GM13977 (cell line): ENCODE results near the gene USP19.

Experiments
- DNase-seq: peaks from one replicate; pipeline ENCODE4 v3.0.0; 2012; ENCODE audit warnings: low spot score
- in situ Hi-C: fragments of 300-500 bp; cut with MboI; formaldehyde crosslinking; loops from one replicate; pipeline ENCODE4 v1.12.0; 2022; ENCODE audit warnings: low sequenced_read_pairs, low pct_unique_long_range_greater_than_20kb, mixed read lengths, inconsistent platforms; ENCODE audit not compliant: unreplicated experiment
- TF ChIP-seq, protein P1 (sequence below): IDR thresholded peaks from 2 replicates; pipeline ENCODE4 v1.5.1; 2012; ENCODE audit warnings: mild to moderate bottlenecking, control low read depth; ENCODE audit not compliant: insufficient read depth; ENCODE audit errors: extremely low read depth, missing control alignments

USP19 gene

DNA sequence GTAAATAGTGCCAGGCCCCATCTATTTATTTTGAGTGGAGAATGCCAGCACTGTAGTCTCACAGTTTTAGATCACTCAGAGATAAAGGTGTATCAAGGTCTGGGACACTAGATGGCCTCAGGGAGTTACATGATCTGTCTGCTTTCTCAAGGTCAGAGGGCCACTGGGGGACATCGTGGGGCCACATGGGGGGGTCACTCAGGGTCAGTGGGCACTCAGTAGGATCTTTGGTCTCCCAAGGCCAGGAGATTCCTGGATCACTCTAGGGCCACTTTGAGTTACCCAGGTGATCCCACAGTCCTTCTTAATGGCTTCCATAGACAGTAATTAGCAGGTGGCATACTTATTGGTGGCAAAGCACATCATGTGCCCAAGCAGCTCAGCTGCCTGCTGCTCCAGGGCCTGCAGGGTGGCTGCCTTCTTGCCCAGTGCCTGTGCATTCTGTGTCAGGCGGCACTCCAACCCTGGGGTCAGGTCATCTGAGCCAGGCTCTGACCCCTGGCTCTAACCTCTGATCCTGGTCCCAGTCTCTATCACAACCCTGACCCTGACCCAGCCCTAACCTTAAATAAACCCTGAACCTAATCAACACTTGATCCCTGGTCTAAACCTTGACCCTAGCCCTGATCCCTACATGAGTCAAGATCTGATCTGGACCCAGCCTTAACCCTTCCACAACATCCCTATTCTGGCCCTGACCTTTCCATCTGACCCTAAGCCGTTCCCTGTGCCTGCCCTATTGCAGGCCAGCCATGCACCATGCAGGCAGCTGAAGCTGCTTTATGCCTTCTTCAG, 14.0 kb upstream of the USP19 start:
- DNase-seq = no peak
- TF ChIP-seq, protein P1, sequence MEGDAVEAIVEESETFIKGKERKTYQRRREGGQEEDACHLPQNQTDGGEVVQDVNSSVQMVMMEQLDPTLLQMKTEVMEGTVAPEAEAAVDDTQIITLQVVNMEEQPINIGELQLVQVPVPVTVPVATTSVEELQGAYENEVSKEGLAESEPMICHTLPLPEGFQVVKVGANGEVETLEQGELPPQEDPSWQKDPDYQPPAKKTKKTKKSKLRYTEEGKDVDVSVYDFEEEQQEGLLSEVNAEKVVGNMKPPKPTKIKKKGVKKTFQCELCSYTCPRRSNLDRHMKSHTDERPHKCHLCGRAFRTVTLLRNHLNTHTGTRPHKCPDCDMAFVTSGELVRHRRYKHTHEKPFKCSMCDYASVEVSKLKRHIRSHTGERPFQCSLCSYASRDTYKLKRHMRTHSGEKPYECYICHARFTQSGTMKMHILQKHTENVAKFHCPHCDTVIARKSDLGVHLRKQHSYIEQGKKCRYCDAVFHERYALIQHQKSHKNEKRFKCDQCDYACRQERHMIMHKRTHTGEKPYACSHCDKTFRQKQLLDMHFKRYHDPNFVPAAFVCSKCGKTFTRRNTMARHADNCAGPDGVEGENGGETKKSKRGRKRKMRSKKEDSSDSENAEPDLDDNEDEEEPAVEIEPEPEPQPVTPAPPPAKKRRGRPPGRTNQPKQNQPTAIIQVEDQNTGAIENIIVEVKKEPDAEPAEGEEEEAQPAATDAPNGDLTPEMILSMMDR = no peak
- in situ Hi-C loops = no loop called here

DNA sequence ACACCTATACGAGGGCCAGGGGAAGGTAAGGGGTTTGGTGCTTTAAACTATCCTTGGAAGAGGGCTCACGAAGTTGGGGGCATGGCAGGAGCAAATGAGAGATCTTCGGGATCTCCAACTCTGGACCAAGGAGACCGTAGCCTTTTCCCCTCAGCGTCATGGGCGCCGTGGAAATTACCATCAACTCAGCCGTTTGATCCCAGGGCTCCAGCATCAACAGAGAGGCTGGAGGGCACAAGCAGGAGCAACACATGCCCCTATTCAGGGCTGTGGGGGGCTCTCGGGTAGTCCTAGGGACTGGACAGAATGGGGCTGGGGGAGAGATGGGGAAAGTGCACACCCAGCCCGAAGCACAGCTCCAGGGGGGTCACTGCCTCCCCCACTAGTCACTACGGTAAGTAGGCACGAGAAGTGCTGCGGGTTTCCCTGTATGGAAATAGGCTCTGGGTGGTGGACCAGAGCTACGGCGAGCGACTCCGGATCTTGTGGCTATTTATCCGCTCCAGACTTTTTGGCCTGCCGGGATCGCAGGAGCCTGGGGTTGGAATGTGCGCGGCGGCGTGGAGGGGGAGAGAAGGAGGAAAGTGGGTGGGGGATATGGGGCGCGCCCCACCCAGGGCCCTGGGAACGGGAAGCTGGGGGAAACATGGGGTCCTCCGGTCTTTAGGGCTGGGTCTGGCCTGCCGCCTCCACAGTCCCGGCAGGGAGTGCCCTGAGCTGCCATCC, 12.8 kb upstream of the USP19 start:
- TF ChIP-seq, protein P1 = no peak
- in situ Hi-C loops = no loop called here
- DNase-seq = no peak

DNA sequence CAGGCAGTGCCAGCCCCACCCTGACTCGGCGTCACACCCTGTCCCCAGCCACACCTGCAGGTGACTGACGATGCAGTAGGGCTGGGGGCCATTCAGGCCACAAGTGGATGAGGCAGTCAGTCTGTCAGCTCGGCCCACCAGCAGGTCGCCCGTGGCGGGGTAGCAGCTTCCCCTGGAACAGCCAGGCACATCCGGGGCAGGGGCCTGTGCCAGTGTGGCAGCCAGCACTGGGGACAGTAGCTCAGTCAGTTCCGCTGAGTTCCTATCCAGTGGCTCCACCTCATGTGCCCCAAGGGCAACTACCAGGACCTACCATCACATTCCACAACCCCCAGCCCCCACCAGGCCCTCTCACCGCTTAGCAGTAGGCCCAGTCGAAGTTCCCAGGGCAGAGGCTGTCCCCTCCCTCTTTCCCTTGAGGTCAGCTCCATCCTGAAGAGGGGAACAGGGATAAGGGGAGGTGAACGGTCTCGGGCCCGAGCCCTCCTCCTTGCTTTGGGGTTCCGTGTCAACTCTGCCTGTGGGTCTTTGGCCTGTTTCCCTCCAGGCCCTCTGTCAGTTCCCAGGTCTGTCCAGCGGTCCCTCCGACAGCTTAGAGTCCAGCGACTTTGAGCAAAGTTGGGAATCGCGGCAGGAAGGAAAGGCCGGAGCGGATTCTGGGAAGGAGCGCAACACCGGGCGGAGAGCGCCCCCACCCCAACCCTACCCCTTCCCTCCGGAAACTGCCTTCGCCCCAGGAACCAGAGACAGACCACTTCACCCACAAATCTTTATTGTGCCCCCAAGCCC, 12.0 kb upstream of the USP19 start, which contains the start of gene LAMB2:
Gene LAMB2 (minus strand): TSS at position 614 of the 789 bp plus-strand sequence. CDS start 183 bp downstream, at position 431.
- TF ChIP-seq, protein P1 = no peak
- no peak for DNase-seq
- in situ Hi-C loops = no loop called here

DNA sequence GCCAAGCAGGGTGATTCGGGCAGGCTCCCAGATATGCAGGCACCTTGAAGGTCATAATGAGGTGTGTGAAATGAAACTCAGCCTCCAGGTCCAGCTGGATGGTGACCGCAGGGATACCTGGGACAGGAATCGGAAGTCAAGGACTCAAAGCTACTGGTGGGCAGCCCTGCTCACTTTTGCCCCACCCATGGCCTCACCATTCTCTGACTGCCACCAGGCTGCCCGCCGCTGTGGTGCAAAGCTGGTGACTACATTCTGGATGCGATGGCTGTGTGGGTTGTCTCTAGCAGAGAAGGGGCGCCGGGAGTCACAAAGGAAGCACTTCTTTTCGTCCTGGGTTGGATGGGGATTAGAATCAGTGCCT, 11.4 kb upstream of the USP19 start:
- TF ChIP-seq, protein P1 = no peak
- DNase-seq = no peak
- in situ Hi-C loops = no loop called here

DNA sequence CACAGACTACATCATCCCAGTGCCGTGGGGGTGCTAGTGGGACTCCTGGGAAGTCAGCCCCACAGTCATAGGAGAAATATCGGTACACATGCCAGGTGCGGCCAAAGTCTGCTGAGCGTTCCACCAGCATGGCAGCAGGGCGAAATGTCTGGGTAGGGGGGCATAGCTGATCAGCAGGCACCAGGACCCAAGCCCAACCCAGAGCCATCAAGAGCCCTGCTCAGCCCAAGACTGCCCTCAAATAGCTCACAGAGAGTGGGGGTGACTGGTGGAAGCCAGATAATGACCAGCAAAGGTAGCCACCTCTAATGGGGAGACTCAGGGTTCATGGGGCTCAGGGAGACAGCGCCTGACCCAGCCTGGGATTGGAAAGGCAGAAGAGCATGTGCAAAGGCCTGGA, 11.0 kb upstream of the USP19 start:
- TF ChIP-seq, protein P1 = no peak
- in situ Hi-C loops = no loop called here
- DNase-seq = no peak

DNA sequence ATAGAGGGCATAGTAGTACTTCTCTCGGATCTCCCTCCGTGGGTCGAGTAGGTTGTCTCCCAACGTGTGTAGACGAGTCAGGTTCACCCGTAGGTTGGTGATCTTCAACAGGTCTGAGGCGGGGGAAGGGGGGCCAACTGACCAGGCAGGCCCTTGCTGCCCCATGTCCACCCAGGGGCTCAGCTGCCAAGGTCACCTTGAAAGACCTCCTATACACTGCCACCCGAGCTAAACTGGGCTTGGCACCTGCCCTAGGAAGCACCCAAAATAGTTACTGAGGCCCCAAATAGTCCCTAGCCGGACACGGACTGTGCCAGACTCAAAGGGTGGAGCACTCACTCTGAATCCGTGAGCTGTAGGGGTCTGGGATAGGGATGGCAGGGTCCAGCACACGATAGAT, 10.4 kb upstream of the USP19 start:
- in situ Hi-C loops = no loop called here
- DNase-seq = no peak
- TF ChIP-seq, protein P1 = no peak
